Bronchial epithelial cell (primary cell): ENCODE results near the gene NSMCE1. TPM values are rescaled to one million over a fixed set of nuclear protein-coding genes. Genes with fewer than 3 reads are reported as not detected.

ENCODE experiments used
- DNase-seq: peaks from one replicate; pipeline ENCODE4 v3.0.0-alpha.2; 2010; ENCODE audit warnings: low read depth
- FAIRE-seq: peaks from 2 replicates; lab custom pipeline; 2011; peaks lifted over from hg19 to GRCh38; lab: Jason Lieb, UNC
- H3K27me3 ChIP-seq: 2 replicates; pipeline ENCODE4 v1.5.1; 2011; ENCODE audit warnings: low read length; ENCODE audit not compliant: control insufficient read depth, insufficient read depth
- H3K36me3 ChIP-seq: 2 replicates; pipeline ENCODE4 v1.5.1; 2011; ENCODE audit warnings: low read length; ENCODE audit not compliant: control insufficient read depth, insufficient read depth
- H3K4me3 ChIP-seq: 2 replicates; pipeline ENCODE4 v1.5.1; 2011; ENCODE audit warnings: mild to moderate bottlenecking, low read depth, low read length, control low read depth
- total RNA-seq: library from RNA; depleted of rRNA; stranded (reverse); fragments of >200 nt; gene quantifications from 2 replicates; pipeline ENCODE4 v1.2.1, GENCODE V29; 2014
- TF ChIP-seq, protein P1 (sequence below): IDR thresholded peaks from 2 replicates; pipeline ENCODE4 v1.5.1; 2011; ENCODE audit warnings: mild to moderate bottlenecking, moderate library complexity, low read length, control low read depth, inconsistent platforms; ENCODE audit not compliant: insufficient read depth, severe bottlenecking

NSMCE1 gene
- total RNA-seq, 1 donor from 2014 or later: 111 TPM

DNA sequence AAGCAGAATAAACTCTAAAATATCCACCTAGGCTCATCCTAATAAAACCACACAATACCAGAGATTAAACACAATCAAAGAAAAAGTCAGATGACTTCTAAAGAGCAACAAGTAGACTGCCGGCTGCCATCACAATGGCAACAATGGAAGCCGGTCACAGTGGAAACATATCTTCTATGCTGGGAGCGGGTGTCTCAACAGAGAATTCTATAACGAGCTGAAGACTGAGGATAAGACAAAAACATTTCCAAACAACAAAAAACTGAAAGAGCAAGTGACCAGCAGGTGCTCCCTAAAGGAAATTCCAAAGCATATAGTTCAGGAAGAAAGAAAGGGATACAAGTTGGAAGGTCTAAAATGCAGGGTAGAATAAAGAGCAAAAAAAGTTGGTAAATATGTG lies 8.9 kb downstream of the NSMCE1 start:
- no peak overlapping the region for H3K4me3 ChIP-seq
- DNase-seq (no peak), FAIRE-seq (no peak)
- TF ChIP-seq, protein P1, sequence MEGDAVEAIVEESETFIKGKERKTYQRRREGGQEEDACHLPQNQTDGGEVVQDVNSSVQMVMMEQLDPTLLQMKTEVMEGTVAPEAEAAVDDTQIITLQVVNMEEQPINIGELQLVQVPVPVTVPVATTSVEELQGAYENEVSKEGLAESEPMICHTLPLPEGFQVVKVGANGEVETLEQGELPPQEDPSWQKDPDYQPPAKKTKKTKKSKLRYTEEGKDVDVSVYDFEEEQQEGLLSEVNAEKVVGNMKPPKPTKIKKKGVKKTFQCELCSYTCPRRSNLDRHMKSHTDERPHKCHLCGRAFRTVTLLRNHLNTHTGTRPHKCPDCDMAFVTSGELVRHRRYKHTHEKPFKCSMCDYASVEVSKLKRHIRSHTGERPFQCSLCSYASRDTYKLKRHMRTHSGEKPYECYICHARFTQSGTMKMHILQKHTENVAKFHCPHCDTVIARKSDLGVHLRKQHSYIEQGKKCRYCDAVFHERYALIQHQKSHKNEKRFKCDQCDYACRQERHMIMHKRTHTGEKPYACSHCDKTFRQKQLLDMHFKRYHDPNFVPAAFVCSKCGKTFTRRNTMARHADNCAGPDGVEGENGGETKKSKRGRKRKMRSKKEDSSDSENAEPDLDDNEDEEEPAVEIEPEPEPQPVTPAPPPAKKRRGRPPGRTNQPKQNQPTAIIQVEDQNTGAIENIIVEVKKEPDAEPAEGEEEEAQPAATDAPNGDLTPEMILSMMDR: no peak
- no peaks in the 10 kb centered on the region for H3K27me3 ChIP-seq
- peaks cover 7% of the 10 kb centered on the region for H3K36me3 ChIP-seq

DNA sequence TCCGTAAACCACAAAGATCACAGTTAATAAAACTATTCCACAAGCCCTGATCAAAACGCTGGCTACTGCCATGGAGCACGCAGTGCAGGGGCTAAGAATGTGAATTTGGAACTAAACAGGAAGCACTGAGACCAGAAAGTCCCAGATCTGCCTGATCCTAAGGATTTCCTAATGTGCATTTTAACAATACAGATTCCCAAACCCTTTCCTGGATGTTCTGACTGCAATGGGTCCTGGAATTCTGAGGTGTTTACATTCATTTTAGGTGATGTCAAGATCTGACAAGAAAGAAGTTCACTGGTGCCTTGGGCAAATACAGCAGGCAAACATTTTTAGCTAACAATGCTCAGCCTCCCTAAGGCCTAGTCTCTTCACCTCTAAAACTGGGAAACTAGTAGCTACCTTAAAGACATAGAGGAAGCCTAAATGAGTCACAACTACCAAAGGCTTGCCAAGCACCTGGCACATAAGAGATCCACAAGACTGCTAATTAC lies 10.3 kb downstream of the NSMCE1 start:
- Histone ChIP-seq H3K27me3 (no peaks in the 10 kb centered on the region), H3K36me3 (peaks cover 7% of the 10 kb centered on the region), H3K4me3 (no peak overlapping the region)
- FAIRE-seq: no peak
- TF ChIP-seq, protein P1: no peak
- DNase-seq: peak; percentile 71

DNA sequence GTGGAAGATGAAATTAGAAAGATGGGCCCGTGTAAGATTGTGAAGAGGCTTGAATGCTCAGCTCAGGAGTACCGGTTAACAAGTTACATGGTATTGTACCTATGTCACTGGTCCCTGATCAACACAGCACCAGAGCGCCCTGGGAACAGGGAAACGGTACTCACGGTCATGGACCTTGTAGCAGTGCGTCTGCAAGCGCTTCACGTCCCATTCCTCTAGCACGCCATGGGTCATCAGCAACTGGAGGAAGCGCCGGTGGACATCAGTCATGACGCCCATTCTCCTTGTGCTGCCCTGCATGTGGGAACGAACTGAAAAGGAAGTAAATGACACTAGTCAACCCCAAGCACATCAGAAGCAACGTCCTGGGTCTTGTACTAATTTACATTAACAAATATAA lies 11.3 kb downstream of the NSMCE1 start:
- FAIRE-seq (no peak), DNase-seq (no peak)
- TF ChIP-seq, protein P1: no peak

DNA sequence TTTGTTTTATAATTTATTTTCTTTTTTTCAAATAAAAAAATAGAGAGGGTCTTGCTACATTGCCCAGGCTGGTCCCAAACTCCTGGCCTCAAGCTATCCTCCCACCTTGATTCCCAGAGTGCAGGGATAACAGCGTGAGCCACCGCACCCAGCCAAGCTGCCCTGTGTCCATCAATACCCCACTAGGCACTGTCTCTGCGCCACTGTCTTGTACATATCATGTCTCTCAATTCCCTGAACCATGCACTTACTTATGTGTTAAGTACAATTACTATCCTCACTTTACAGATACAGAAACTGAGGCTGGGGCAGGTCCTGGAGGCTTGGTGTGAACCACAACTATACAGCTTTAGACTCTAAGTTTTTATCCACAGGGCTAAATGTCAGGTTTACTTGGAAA lies 11.7 kb downstream of the NSMCE1 start:
- no peak for DNase-seq
- Histone ChIP-seq H3K4me3 (no peak overlapping the region), H3K36me3 (peaks cover 7% of the 10 kb centered on the region), H3K27me3 (no peaks in the 10 kb centered on the region)
- no peak for FAIRE-seq
- TF ChIP-seq, protein P1: no peak

More for the DNA sequence above, 11.3 kb downstream of the NSMCE1 start:
- Histone ChIP-seq H3K36me3 (peaks cover 7% of the 10 kb centered on the region), H3K27me3 (no peaks in the 10 kb centered on the region), H3K4me3 (no peak overlapping the region)

DNA sequence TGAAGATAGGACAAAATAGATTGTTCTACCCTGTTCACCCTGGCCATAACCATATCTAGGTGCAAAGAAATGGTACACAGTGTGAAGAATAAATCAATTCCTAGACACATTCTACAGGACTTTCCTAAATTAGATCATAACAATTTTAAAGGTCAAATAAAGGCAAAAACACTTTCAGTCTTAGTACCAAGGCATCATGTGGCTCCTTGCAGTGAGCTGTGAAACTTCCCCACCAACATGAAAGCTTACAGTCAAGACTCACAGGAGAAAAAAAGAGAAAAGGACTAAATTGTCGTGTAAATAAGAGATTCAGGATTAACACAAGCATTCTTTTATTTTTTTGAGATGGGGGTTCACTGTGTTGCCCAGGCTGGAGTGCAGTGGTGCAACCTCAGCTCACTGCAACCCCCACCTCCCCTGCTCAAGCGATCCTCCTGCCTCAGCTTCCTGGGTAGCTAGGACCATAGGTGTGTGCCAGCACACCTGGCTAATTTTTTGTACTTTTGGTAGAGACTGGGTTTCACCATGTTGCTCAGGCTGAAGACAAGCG lies 14.2 kb downstream of the NSMCE1 start:
- Histone ChIP-seq H3K4me3 (no peak overlapping the region), H3K36me3 (peaks cover 7% of the 10 kb centered on the region), H3K27me3 (no peaks in the 10 kb centered on the region)
- no peak for FAIRE-seq
- TF ChIP-seq, protein P1: no peak
- no peak for DNase-seq

DNA sequence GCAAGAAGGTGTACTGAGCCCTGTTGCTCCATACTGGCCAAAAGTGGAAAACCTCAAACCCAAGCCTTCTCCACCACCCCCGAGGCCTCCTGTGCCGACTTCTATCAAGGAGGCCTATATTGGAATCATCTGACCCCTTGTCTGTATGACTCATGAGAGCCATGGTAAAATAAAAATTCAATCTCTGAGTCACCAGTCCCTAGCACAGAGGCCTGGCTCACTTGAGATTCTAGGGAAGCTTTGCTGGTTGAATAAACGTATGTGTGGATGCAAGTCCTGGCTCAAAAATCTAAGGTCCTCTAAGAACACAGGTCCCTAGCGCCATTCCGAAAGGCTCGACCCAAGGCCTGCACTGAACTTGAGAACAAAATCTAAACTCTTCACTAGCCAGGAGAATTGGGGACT lies 15.0 kb downstream of the NSMCE1 start:
- no peaks in the 10 kb centered on the region for H3K27me3 ChIP-seq
- FAIRE-seq (no peak), DNase-seq (peak; percentile 89)
- peaks cover 7% of the 10 kb centered on the region for H3K36me3 ChIP-seq
- TF ChIP-seq, protein P1: no peak
- H3K4me3 ChIP-seq: no peak overlapping the region
